GM12865 (cell line): Measurements from ENCODE around the gene JDP2.

Source experiments
- DNase-seq: peaks from one replicate; pipeline ENCODE4 v3.0.0; 2010; ENCODE audit warnings: low read depth
- H3K4me3 ChIP-seq: 2 replicates; pipeline ENCODE4 v1.5.1; 2011; ENCODE audit warnings: mild to moderate bottlenecking, low read depth, low read length, control low read depth
- TF ChIP-seq, protein P1 (sequence below): IDR thresholded peaks from 2 replicates; pipeline ENCODE4 v1.5.1; 2011; ENCODE audit warnings: low read length, control low read depth, low read depth, inconsistent platforms; ENCODE audit not compliant: insufficient read depth; ENCODE audit errors: missing control alignments

Gene JDP2

DNA sequence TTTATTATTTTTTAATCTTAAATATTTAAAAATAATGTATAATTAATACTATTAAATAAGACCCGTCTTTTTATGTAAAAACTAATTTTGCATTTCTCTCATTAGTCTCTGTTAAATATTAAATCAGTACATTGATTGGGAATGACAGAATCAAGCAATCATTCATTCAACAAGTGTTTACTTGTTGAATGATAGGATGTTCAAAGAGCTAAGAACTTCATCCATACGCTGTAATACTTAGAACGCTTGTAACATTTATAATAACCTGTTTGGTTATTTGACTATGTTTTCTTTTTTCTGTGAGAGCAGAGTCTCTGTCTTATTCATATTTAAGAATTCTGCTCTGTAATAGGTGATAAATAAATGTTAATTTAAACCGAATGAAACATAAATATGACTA is 91.6 kb downstream of the JDP2 start:
- peak overlapping the region; percentile 91 for H3K4me3 ChIP-seq
- TF ChIP-seq, protein P1, sequence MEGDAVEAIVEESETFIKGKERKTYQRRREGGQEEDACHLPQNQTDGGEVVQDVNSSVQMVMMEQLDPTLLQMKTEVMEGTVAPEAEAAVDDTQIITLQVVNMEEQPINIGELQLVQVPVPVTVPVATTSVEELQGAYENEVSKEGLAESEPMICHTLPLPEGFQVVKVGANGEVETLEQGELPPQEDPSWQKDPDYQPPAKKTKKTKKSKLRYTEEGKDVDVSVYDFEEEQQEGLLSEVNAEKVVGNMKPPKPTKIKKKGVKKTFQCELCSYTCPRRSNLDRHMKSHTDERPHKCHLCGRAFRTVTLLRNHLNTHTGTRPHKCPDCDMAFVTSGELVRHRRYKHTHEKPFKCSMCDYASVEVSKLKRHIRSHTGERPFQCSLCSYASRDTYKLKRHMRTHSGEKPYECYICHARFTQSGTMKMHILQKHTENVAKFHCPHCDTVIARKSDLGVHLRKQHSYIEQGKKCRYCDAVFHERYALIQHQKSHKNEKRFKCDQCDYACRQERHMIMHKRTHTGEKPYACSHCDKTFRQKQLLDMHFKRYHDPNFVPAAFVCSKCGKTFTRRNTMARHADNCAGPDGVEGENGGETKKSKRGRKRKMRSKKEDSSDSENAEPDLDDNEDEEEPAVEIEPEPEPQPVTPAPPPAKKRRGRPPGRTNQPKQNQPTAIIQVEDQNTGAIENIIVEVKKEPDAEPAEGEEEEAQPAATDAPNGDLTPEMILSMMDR, result no peak
- DNase-seq, result no peak

GRCh38 chr14:75519826-75520728 is 92.3 kb downstream of the JDP2 start:
- DNase-seq, result no peak
- TF ChIP-seq, protein P1, result no peak
- H3K4me3 ChIP-seq, result peak overlapping the region; percentile 91

- TF ChIP-seq, protein P1, result no peak
- DNase-seq, result no peak
- H3K4me3 ChIP-seq, result peak overlapping the region; percentile 91
These were observed 93.0 kb downstream of the JDP2 start for GRCh38 chr14:75520852-75521251.

DNA sequence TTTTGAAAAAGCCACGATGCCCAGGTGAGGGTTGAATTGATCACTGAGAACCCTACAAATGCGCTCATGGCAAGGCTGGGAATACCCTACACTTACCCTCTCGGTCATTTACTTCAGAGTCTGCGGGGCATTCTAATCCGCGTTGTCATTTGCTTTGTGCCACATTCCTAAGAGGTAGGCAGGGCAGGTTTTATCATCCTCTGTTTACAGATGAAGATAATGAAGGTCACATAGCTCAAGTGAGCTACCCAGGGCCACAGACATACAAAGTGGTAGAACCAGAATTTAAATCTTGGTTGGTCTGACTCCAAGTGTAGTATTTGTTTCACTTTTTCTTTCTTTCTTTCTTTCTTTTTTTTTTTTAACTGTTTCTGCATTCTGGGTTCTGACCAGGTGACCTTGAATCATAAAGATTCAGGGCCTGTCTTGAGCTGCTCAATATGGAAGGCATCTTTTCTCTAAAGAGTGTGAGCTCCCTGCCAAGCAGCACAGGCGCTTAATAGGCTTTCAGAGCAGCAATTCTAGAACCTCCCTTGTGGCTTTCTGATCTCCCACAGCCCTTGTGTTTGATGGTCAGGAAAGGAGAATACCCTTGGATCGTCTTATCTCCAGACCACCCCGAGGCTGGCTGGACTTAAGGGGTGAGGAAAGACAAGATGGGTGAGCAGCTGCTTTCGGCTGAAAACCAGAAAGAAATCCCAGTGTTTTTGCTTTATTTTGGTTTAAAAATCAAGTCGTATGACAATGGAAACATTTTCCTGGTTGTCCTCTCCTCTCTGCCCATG is 93.8 kb downstream of the JDP2 start:
- peak; percentile 52 for DNase-seq
- peak overlapping the region; percentile 91 for H3K4me3 ChIP-seq
- TF ChIP-seq, protein P1, result no peak

DNA sequence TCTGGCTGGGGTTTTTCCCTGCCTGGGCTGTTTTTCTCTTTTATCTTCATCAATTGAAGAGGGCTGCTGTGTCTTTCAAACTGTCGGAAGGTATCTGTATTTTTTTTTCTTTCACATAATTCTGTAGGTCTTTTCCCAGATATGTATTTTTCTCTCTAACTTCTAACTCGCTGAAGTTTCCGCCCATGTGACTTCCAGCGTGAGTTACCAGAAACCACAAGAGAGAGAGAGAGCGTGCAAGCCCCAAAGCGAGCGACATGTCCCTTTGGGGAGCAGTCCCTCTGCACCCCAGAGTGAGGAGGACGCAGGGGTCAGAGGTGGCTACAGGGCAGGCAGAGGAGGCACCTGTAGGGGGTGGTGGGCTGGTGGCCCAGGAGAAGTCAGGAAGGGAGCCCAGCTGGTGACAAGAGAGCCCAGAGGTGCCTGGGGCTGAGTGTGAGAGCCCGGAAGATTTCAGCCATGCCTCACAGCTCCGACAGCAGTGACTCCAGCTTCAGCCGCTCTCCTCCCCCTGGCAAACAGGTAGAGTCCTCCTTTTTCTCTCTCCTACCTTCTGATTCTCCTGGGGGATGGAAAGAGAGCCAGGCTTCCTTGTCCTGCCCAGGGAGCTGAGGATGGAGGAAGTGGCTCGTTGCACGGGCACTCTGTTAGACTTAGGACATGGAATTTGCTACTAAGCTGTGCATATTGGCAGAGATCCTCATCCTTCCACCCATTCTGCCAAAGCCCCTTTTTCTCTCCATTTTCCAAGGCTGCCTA is 94.6 kb downstream of the JDP2 start, which contains the start of gene BATF:
Gene BATF (plus strand): TSS at position 246 of the 759 bp plus-strand sequence. CDS start 214 bp downstream, at position 460.
- DNase-seq, result peak; percentile 87
- peak within 1 kb of the TSS; percentile 91 for H3K4me3 ChIP-seq
- TF ChIP-seq, protein P1, result no peak

- DNase-seq, result no peak
- H3K4me3 ChIP-seq, result peak overlapping the region; percentile 91
- TF ChIP-seq, protein P1, result no peak
These were observed 95.1 kb downstream of the JDP2 start for GRCh38 chr14:75522983-75523318.
